Stimulated activated CD4-positive, alpha-beta T cell treated with anti-CD3 and anti-CD28 coated beads, Interleukin-1b, Interleukin-23, amount 100 ng/mL, for 24 hours (primary cell): ENCODE results near the gene LRRFIP1.
A peak's percentile ranks its signal among the peaks of the same experiment; 100 is the strongest.

ENCODE experiments used
- DNase-seq, 4 experiments: peaks; one replicate each; pipeline ENCODE4 v3.0.0-alpha.2; 2020; ENCODE audit warnings: low read depth in 4 of 4, low spot score in 1 of 4

Gene LRRFIP1

DNA sequence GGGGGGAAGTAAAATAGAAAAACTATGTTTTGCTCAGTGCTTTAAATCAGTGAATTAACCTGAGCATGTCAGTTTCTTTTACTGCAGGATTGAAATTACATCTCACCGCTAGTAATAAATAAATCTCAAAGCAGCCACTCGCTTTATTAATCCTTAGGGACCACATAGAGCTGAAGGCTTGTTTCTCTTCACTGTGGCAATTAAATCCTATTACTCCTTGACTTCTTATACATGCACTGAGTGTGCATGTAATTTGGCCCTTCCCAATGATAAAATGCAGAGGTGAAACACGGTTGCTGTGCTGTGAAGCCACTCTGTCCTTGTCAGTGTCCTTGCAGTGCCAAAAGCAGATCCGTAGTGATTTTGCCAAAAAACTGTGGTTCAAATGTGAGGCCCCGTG is 94.1 kb downstream of the LRRFIP1 start:
- DNase-seq, result no peak

DNA sequence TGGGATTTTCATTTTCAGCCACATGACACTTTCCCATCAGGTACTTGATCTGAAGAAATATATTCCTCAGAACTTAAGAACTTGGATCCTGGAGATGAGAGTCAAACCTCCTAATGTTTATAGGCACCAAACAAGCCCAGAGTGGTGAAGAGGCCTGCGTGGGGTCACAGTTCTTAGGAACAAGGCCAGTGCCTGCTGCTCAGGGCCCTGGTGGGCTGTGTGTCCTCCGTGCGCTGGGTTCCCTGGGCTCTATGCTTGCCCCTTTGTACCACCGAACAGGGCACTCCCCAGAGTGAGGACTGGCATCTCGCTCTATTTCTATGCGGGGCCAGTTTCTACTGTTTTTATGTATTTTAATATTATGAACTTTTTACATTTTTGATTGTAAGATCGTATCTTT is 95.2 kb downstream of the LRRFIP1 start:
- no peak for DNase-seq

DNA sequence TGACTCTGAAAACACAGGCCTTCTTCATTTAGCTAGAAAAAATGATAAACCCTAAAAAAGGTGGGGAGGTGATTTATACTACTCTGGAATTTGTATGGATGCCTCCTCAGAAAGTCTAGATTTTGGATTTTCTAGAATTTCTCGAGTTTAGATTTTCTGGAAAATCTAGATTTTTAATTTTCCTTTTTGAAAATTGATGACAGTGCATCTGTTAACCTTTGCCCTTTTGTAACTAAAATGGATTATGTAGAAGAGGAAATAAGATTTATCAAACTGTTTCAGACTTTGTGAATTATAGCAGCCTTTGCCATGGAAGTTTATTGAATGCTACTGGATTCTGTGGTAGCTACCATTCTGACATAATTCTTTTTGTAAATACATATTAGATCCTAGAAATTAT is 95.6 kb downstream of the LRRFIP1 start:
- no peak for DNase-seq

DNA sequence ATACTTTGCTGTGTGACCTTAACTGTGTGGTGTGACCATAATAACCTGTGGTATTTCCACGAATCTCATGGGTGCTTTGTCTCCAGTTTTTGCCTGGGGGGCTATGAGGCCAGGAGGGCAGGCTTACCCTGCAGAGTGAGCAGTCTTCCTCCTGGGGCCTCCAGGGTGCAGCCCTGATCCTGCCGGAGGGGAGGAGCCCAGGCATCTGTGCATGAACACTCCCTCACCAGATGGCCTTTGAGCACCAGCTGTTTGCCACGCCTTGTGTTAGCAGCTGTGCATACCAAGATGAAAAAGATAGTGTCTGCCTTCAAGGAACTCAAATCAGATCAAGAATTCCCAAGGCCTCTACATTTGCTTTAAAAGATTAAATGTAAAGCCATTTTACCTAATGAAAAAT is 96.2 kb downstream of the LRRFIP1 start:
- no peak for DNase-seq

DNA sequence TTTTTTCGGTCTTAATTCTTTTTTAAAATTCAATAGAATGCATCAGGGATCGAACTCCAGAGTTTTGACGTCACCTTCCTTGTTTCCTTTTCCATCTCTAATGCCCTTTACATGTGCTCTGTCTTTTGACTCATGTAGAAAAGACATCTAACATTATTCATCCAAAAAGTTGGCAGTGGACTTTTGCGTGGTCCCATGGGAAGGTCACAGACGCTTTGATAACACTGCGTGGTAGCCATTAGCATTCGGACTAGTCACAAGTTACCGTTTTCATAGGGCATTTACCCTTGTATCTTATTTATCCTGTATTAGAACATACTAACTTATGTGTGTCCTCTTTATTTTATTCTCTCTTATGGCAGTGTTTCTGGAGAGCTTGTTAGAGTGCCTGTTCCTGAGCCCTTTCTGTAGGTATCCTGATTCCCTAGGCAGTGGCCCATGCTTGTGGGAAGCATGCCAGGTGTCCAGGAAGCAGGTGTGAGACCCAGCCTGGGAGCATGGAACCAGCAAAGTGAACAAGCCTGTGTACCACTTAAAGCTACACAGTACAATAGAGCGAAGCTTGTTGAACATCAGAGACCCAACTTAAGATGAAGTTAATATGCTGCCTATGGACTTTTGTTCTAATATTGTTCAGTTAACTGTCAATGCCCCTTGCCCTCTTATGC is 97.6 kb downstream of the LRRFIP1 start:
- no peak for DNase-seq

DNA sequence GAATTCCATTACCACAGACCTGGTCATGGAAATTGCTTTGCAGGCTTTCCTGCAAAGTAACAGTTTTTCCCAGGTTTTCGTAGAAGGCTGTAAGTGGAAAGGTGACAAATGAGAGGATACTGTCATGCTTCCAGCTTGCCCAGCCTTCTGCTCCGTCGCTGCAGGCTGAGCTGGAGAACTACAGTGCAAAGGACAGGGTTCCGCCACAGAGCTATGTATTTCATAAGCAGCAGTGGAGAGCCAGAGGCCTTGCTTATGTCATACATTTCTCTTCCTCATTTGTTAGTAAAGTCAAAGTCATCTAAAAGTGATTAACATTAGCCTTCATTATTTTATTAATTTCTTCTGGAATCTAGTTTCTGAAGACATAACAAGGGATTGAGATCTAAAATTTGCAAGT is 98.3 kb downstream of the LRRFIP1 start:
- no peak for DNase-seq

DNA sequence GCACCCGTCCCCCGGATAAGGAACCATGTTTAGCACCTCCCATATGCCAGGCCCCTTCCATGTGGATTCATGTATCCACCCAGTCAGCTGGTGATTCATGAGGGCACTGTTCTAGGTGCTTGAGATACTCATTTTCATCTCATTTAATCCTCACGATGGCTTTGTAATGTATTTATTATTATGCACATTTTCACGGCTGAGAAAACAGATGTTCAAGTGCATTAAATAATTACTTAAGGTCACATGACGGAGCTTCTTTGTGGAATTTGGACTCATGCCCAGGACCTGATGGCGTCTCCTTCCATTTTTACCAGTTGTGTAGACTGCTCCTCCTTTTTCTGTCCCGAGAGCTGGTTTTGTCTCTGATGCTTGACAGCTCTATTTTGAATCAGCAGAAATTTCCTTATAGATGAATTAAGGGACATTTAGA is 99.0 kb downstream of the LRRFIP1 start:
- no peak for DNase-seq

DNA sequence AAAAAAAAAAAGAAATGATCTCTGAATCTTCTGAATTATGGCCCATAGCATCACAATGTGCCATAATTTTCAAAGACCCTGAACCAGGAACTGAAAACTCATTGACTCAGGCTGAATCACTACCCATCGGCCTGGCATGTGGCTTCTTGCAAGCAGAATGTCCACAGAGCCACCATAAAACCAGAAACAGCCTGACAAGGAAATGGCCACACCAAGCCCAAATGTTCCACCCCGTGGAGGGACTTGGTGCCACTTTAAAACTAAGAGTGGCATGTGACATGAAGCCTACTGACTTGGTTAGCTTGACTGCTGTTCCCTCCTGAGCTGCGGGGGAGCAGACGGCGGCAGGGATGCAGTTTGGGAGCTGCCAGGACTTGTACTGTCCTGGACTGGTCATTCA is 100.0 kb downstream of the LRRFIP1 start:
- DNase-seq, result no peak

DNA sequence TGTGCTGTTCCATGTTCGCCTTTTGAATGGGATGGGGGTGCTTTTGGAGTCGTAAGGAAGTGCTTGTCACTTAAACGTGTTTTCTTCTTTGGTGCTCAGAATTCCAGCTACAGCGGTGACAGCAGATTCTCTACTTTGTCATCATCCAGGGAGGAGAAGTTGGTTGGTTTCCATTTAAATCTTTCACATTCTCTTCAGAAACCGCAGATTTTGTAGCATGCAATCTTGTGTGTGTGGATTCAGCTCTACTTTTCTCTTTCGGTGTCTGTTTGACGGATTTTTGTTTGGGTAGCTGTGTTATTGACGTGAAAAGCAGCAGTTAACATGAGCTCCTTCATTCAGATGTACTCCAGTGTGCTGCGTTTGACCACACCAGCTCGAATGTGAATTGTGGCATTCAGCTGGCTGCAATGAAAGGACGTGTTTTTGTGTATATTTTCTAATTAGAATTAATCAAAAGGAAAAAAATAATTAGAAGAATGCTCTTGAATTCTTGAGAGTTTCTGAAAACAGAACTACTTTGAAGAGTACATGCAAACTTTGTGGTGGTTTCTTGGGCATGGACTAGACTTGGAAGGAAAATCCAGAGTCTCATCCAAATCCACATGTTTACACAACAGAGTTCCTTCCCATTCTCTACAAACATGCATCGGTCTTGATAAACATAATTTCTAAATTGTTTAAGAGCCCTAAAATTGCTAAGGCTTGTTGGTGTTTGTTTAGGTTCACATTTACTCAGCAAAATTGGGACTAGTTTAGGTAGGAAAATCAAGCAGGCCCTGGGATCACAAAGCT is 102.5 kb downstream of the LRRFIP1 start:
- DNase-seq, result no peak

DNA sequence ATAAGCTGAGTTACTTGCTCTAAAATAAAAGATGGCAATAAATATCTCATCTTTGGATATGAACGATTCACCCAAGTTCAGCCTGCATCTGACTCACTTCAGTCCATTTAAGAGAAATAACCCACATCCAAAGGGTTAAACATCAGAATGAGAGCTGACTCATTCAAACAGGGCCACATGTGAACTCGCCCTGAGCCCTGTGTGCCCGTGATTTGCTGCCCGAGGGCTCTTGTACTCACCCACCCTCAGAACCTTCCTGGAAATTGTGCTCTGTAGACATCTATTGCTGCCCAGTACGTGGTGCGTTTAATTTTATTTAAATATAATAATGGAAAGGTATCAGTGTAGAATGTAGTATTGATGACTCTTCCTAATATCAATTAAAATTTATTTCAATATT is 104.3 kb downstream of the LRRFIP1 start:
- DNase-seq, result peak in 2 of 4 experiments; percentile 26 to 48

DNA sequence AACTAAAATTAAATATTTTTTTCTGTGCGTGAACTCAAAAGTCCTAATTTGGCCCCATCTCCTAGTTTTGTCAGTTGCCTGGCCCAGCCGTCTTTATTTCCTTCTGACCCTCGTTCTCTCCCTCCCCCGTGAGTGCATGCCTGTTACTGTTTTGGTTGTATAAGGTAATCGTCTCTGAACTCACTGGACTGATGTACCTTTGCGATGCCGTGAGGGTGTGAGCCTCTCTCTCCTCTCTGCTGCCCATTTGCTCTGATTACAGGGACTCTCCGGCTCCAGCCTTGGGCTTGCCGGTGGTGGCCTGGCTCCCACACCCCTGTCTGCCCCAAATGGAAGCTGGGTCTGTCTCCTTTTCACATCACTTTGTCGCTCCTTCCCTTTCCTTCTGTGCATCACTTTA is 104.7 kb downstream of the LRRFIP1 start:
- no peak for DNase-seq

DNA sequence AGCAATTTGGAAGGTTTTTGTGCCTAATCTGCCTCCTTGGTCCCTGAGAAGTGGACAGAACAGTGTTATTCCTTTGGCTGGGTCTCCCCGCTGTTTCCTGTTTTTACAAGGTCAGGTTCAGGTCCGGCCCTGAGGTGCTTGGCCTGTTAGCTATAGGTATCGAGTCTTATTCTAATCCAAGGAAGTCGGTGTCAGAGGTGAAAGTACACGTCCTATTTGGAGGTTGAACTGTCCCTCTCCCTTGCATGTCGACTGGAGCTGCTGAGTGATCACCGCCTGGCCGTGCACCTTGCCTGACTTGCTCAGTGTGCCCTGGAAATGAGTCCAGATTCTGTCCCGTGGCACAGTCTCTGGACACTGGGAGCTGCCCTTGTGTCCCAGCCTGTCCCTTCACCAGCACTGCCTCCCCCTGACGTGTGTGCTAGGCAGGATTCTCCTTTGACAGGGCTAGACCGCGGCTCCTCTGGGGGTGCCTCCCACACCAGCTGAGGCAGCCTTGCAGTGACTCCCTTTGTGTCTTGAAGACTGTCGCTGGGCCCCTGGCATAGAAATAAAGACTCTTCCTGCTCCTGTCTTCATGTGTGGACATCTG is 105.5 kb downstream of the LRRFIP1 start:
- DNase-seq, result no peak

DNA sequence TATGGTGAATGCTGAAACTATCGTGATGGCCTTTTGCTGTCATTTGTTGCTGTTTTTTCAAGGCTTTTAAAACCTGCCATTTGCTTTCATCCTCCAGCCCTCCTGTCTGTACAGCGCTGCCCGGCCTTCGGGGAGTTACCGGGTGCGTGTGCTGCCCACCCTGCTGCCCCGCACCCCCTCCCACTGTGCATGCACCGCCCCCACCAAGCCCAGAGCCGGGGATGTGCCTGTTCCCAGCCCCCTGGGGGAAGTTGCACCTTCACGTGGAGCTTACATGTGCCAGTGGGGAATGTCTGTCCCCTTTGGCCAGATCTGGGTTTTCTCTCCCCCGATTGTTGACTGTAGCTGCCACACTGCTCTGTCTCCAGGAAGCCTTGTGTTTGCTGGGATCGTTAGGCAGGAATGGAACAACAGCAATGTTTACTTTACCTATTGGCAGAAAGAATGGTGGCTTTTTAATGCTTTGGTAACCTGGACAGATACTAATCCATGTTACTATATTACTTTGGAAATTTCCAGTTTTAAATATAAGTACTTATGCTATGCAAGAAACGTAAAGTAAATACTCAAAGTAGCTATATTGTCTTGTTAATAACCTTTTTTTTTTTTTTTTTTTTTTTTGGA is 106.4 kb downstream of the LRRFIP1 start:
- no peak for DNase-seq

DNA sequence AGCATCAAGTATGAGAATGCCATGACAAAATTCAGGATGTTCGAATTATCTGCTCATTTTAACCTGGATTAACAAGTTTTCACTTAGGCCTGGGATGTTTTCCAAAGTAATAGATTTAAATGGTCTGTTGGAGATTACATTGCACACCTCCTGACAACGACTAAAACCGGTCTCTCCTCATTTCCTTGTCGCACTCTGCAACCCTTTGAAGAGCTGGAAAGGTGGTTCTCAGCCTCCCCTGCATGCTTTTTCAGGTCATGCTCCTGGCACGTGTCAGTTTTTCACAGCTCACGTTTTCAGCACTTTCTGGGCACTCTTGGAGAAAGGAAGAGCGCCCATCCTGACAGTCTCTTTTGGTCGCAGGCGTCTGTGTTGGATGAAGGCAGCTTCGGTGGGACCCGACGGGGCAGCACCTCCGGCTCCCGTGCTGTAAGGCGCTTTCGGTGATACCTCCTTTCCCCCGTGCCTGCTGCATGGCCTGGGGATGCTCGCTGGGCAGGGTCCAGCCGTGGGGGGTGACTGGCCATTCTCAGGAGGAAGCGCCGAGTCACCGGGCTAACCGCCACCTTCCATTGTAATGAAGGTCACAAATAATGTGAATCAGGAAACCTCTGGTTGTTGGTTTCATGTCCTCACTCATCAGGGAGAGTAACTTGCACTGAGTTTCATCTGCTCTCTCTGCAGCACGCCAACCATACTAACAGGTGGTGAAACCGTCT is 107.7 kb downstream of the LRRFIP1 start:
- DNase-seq, result no peak

DNA sequence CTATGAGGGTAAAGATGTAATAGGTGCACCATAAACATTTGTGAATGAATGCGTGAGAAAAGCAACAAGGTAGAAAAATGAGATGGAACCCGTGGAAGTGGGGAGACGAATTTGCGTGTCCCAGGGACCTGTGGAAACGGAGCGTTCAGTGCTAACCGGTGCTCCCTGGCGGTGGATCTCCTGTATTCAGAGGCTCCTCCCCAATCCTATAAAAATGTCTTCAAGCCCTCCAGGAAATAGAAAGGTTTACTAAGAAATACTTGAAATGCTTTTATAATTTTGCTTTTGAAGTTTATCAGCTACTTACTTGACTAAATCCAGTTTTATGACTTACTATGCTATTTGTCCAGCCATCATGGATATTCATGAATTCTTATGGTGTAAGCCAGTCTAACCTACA is 108.4 kb downstream of the LRRFIP1 start:
- DNase-seq, result no peak

DNA sequence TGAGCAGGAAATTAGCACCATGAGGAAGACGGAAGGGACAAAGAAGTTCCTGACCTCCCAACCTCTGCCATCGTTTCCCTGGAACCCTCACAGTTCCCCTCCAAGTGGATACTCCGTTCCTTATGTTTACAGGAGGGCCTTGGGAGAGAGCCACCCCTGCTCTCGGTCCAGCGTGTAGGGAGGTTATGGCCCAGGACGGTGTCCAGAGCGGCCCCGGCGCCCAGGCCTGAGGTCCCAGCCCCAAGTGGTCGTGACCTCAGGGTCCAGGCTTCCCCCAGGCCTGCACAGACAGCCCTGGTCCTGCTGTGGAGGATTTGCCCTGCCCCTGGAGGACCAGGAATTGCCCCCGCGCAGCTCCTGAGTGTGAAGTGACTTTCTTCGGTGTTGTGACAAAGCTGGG is 109.4 kb downstream of the LRRFIP1 start:
- DNase-seq, result no peak

DNA sequence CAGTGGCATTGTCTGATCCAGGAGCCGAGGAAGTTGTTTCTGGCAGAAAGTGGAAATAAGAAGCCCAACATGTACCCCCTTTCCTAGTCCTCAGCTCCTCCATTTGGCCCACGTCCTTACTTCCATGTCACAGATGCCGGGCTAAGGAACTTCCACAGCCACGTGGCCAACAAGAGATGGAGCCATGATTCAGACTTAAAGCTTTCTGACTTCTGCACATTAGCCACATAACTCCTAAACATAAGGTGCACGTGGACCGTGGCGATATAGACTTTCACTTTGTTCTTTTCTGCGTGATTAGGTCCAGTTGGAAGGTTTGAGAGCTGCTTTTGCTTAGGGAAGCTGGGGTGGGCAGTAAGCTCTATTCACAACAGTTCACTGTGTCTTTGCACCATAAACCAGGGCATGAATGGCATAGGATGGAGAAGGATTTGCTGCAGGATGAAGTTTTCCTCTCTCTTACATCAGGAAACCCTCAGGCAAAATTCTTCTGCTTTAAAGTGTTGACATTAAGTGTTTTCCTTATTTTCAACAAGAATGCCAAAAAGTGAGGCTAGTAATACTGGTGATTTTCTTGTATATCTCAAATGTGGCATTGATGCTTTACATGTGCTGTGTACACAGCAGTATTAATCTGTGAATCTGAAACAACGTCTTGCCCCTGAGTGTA is 109.9 kb downstream of the LRRFIP1 start:
- no peak for DNase-seq

DNA sequence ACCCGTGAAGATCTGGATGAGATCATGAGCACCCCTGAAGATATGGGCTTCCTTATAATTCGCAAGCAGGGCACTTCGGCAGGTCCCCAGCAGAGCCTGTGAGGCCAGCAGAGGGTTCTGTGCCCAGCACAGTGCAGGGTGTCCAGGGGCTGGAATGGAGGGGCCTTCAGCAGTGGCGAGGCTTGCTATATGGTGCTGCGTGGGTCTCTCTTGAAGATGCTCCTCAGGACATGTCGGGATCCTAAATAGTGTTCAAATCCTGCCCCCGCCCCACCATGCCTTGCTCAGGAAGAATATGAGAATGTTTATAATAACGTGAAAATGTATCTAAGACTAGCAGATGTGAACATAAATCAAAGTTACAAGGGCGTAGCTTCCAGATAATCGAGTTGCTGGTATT is 110.9 kb downstream of the LRRFIP1 start:
- DNase-seq, result no peak

DNA sequence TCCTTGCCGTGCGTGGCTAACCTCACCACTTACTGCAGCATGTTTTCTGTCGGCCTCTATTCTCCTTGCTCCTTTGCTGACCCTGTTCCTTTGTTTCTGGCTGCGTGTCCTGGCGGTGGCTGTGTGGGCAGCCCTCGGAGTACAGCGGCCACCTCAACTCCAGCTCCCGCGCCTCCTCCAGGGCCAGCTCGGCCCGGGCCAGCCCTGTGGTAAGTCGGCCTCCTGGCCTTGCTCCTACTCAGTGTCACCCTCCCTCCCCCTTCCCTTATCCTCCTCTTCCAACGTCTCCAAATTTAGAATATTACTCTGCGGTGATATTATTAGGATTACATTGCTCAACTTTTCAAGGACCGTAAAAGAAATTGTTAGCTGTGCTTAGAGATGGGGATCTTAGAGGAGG is 111.7 kb downstream of the LRRFIP1 start:
- DNase-seq, result no peak

DNA sequence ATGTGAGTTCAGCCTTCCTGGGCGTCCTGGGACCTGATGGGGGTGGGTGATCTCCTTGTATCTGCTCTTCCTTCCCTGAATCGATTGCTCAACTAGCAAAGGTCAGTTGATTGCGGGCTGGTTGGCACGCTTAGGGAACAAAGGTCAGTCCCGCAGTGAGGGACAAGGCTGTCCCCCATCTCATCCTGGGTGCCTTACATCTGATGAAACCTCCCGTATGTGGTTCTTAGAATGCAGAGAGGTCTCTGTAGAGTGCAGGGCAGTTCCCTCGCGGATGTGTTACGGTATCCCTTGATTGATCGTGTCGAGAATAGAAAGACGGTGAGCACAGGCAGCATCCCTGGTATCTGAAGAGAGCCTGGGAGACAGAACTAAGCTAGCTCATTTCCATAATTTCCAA is 114.8 kb downstream of the LRRFIP1 start:
- no peak for DNase-seq

DNA sequence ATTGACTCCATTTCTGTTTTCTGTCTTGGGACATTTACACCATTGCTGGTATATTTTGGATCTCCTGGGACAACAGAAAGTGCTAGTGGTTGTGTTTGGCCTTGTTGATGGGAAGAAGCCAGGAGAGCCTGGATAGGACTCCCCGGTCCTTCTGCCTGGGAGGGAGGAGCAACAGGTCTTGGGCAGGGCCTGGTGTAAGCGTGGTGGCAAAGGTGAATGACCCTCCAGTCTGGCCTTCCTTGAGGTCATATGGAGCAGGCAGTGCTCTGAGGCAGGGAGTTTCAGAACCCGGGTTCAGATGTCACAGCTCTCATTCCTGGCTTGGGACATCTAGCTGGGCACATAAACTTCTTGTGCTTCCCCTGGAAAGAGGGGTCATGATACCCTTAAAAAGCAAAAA is 115.2 kb downstream of the LRRFIP1 start:
- DNase-seq, result no peak
